SU-DHL-6 (cell line): Measurements from ENCODE around the gene EPHA4.

Experiments
- CTCF ChIP-seq: fragments of 200-600 bp; sonication (generic); IDR thresholded peaks from one replicate; pipeline ENCODE4 v1.5.1; 2017; ENCODE audit warnings: antibody characterized with exemption, mild to moderate bottlenecking, low read length, moderate library complexity; ENCODE audit not compliant: insufficient read depth, poor library complexity, severe bottlenecking
- EZH2phosphoT487 ChIP-seq: fragments of 200-600 bp; sonication (generic), shearing (Covaris generic); conservative IDR thresholded peaks from 2 replicates; pipeline ENCODE4 v1.6.1; 2018; ENCODE audit warnings: mild to moderate bottlenecking, antibody characterized with exemption, low read length, moderate library complexity, mixed read lengths

- TF ChIP-seq CTCF: no peak
- no peak for TF ChIP-seq EZH2phosphoT487
Measured at GRCh38 chr2:221485503-221485870, 86.6 kb downstream of the EPHA4 start.
